HUES48 (cell line): ENCODE results near the gene DDX49.

Experiments used
- H3K27ac ChIP-seq: one replicate; pipeline ENCODE4 v1.7.0; 2013; ENCODE audit warnings: low read depth, low read length, inconsistent platforms
- H3K27me3 ChIP-seq: 2 replicates; pipeline ENCODE4 v1.6.1; 2013; ENCODE audit warnings: mild to moderate bottlenecking, low read length; ENCODE audit not compliant: control insufficient read depth, insufficient read depth
- H3K36me3 ChIP-seq: 2 replicates; pipeline ENCODE4 v1.6.1; 2013; ENCODE audit warnings: low read length; ENCODE audit not compliant: control insufficient read depth, insufficient read depth
- H3K4me1 ChIP-seq: 2 replicates; pipeline ENCODE4 v1.6.1; 2013; ENCODE audit warnings: mild to moderate bottlenecking, low read length; ENCODE audit not compliant: control insufficient read depth, insufficient read depth
- H3K4me3 ChIP-seq: 2 replicates; pipeline ENCODE4 v1.5.1; 2013; ENCODE audit warnings: mild to moderate bottlenecking, low read depth, low read length
- H3K9ac ChIP-seq: 2 replicates; pipeline ENCODE4 v1.6.1; 2013; ENCODE audit warnings: mild to moderate bottlenecking, low read depth, low read length, moderate library complexity
- H3K9me3 ChIP-seq: 2 replicates; pipeline ENCODE4 v1.6.1; 2013; ENCODE audit warnings: low read length; ENCODE audit not compliant: control insufficient read depth, insufficient read depth

The DDX49 gene

GRCh38 chr19:18966307-18966706, 46.8 kb downstream of the DDX49 start:
- Histone ChIP-seq H3K27ac (peak overlapping the region; percentile 27), H3K4me1 (peaks cover 5% of the 10 kb centered on the region; the same call in 1 of the 2 replicates)

GRCh38 chr19:18967358-18968146, 48.0 kb downstream of the DDX49 start:
- Histone ChIP-seq H3K27ac (no peak overlapping the region), H3K27me3 (no peaks in the 10 kb centered on the region), H3K36me3 (no peaks in the 10 kb centered on the region), H3K4me1 (peaks cover 5% of the 10 kb centered on the region; the same call in 1 of the 2 replicates), H3K9me3 (no peaks in the 10 kb centered on the region), H3K9ac (no peak overlapping the region), H3K4me3 (no peak overlapping the region)

More at GRCh38 chr19:18966307-18966706, 46.8 kb downstream of the DDX49 start:
- H3K36me3 ChIP-seq: no peaks in the 10 kb centered on the region
- no peak overlapping the region for H3K9ac ChIP-seq
- H3K4me3 ChIP-seq: no peak overlapping the region
- no peaks in the 10 kb centered on the region for H3K9me3 ChIP-seq
- no peaks in the 10 kb centered on the region for H3K27me3 ChIP-seq

GRCh38 chr19:18969931-18970659, 50.6 kb downstream of the DDX49 start:
- Histone ChIP-seq H3K9me3 (no peaks in the 10 kb centered on the region), H3K27me3 (no peaks in the 10 kb centered on the region), H3K4me1 (peaks cover 5% of the 10 kb centered on the region; the same call in 1 of the 2 replicates), H3K4me3 (no peak overlapping the region), H3K27ac (no peak overlapping the region), H3K36me3 (no peaks in the 10 kb centered on the region), H3K9ac (no peak overlapping the region)

- Histone ChIP-seq H3K36me3 (no peaks in the 10 kb centered on the region), H3K9me3 (no peaks in the 10 kb centered on the region), H3K27ac (no peak overlapping the region), H3K4me1 (no peaks in the 10 kb centered on the region), H3K9ac (no peak overlapping the region), H3K4me3 (no peak overlapping the region), H3K27me3 (no peaks in the 10 kb centered on the region)
Measured at GRCh38 chr19:18972301-18972811, 52.8 kb downstream of the DDX49 start.

- H3K27ac ChIP-seq: no peak overlapping the region
- H3K27me3 ChIP-seq: no peaks in the 10 kb centered on the region
- H3K4me1 ChIP-seq: no peaks in the 10 kb centered on the region
- H3K9me3 ChIP-seq: no peaks in the 10 kb centered on the region
- H3K4me3 ChIP-seq: no peak overlapping the region
- no peak overlapping the region for H3K9ac ChIP-seq
- H3K36me3 ChIP-seq: no peaks in the 10 kb centered on the region
Measured at GRCh38 chr19:18972851-18973250, 53.3 kb downstream of the DDX49 start.

GRCh38 chr19:18975011-18975410, 55.5 kb downstream of the DDX49 start:
- H3K4me1 ChIP-seq: no peaks in the 10 kb centered on the region
- no peaks in the 10 kb centered on the region for H3K36me3 ChIP-seq
- no peak overlapping the region for H3K27ac ChIP-seq
- H3K9ac ChIP-seq: no peak overlapping the region
- H3K27me3 ChIP-seq: no peaks in the 10 kb centered on the region
- H3K4me3 ChIP-seq: no peak overlapping the region
- H3K9me3 ChIP-seq: no peaks in the 10 kb centered on the region

- Histone ChIP-seq H3K9me3 (no peaks in the 10 kb centered on the region), H3K4me1 (no peaks in the 10 kb centered on the region), H3K27ac (no peak overlapping the region), H3K36me3 (no peaks in the 10 kb centered on the region), H3K9ac (no peak overlapping the region), H3K4me3 (no peak overlapping the region), H3K27me3 (no peaks in the 10 kb centered on the region)
Measured at GRCh38 chr19:18975869-18976268, 56.4 kb downstream of the DDX49 start.
